Thoracic aorta (tissue), 2 donors: ENCODE data around the gene CD151. TPM values are rescaled to one million over a fixed set of nuclear protein-coding genes. Genes with fewer than 3 reads are reported as not detected.

Experiments used
- ATAC-seq: fragments of 150-250 bp; one replicate; pipeline ENCODE4 v1.8.0; 2017; ENCODE audit warnings: low read depth; ENCODE audit not compliant: insufficient number of reproducible peaks, low FRiP score
- DNase-seq: peaks from one replicate; pipeline ENCODE4 v3.0.0-alpha.2; 2020; ENCODE audit warnings: low spot score
- H3K27ac ChIP-seq, 2 donors: fragments of 200-600 bp; sonication (generic); 1 replicate in 1 of 2; 2 replicates in 1 of 2; pipeline ENCODE4 v1.5.1; 2016; ENCODE audit warnings: mild to moderate bottlenecking in 2 of 2, moderate library complexity in 2 of 2
- H3K27me3 ChIP-seq: fragments of 200-600 bp; sonication (generic); replicated peaks from 2 replicates; pipeline ENCODE4 v1.6.0; 2016; ENCODE audit warnings: mild to moderate bottlenecking; ENCODE audit not compliant: insufficient read depth
- H3K36me3 ChIP-seq: fragments of 200-600 bp; sonication (generic); one replicate; pipeline ENCODE4 v1.5.1; 2016
- H3K4me1 ChIP-seq, 2 donors: fragments of 200-600 bp; sonication (generic); 1 replicate in 1 of 2; 2 replicates in 1 of 2; pipeline versions ENCODE4 v1.5.1 to v1.6.0; 2016; ENCODE audit warnings: low read depth in 2 of 2, mild to moderate bottlenecking in 1 of 2; ENCODE audit not compliant: control insufficient read depth in 1 of 2
- H3K4me3 ChIP-seq: fragments of 200-600 bp; sonication (generic); 2 replicates; pipeline ENCODE4 v1.5.1; 2016; ENCODE audit warnings: mild to moderate bottlenecking
- H3K9me3 ChIP-seq: fragments of 200-600 bp; sonication (generic); 2 replicates; pipeline ENCODE4 v1.5.1; 2016
- CTCF ChIP-seq: fragments of 200-600 bp; sonication (generic); IDR thresholded peaks from one replicate; pipeline ENCODE4 v1.5.1; 2019; ENCODE audit warnings: antibody characterized with exemption
- total RNA-seq, 2 donors: library from RNA; depleted of rRNA; stranded (reverse); fragments of >200 nt; gene quantifications; one replicate each; pipeline versions ENCODE4 v1.1.0 to v1.2.3, GENCODE V29; 2016

Gene CD151
- total RNA-seq, 2 donors from 2014 or later = 532 to 1,455 TPM

GRCh38 chr11:798093-798713, 34.5 kb upstream of the CD151 start, which contains the start of gene SLC25A22:
TSS of gene SLC25A22 (minus strand) at chr11:798281. CDS start at chr11:795006, 3,275 bp downstream.
- H3K27ac ChIP-seq = peak within 1 kb of the TSS; percentile 69 to 79
- TF ChIP-seq CTCF = peak; percentile 82
- peak within 1 kb of the TSS; percentile 86 for H3K4me3 ChIP-seq
- H3K36me3 ChIP-seq = peaks cover 18% of the 10 kb centered on the region
- ATAC-seq (peak; percentile 52), DNase-seq (no peak)
- H3K27me3 ChIP-seq = no peaks in the 10 kb centered on the region
- no peaks in the 10 kb centered on the region for H3K9me3 ChIP-seq
- H3K4me1 ChIP-seq = peaks cover 10 to 34% of the 10 kb centered on the region in 2 donors

GRCh38 chr11:799641-800316, 33.0 kb upstream of the CD151 start:
- ATAC-seq (no peak), DNase-seq (no peak)
- Histone ChIP-seq H3K27me3 (no peaks in the 10 kb centered on the region), H3K4me1 (peaks cover 18 to 47% of the 10 kb centered on the region in 2 donors), H3K27ac (no peak overlapping the region), H3K9me3 (no peaks in the 10 kb centered on the region), H3K36me3 (peaks cover 18% of the 10 kb centered on the region), H3K4me3 (no peak overlapping the region)
- no peak for TF ChIP-seq CTCF

- no peak for TF ChIP-seq CTCF
- Histone ChIP-seq H3K36me3 (peaks cover 18% of the 10 kb centered on the region), H3K9me3 (no peaks in the 10 kb centered on the region), H3K27me3 (no peaks in the 10 kb centered on the region), H3K4me1 (peaks cover 18 to 41% of the 10 kb centered on the region in 2 donors), H3K4me3 (no peak overlapping the region), H3K27ac (no peak overlapping the region)
- DNase-seq (no peak), ATAC-seq (no peak)
These were observed 32.3 kb upstream of the CD151 start for GRCh38 chr11:800473-800872.

GRCh38 chr11:801097-801780, 31.5 kb upstream of the CD151 start:
- no peaks in the 10 kb centered on the region for H3K27me3 ChIP-seq
- H3K27ac ChIP-seq = no peak overlapping the region
- peaks cover 15 to 36% of the 10 kb centered on the region in 2 donors for H3K4me1 ChIP-seq
- H3K4me3 ChIP-seq = no peak overlapping the region
- no peak for ATAC-seq
- H3K36me3 ChIP-seq = peaks cover 18% of the 10 kb centered on the region
- TF ChIP-seq CTCF = no peak
- no peaks in the 10 kb centered on the region for H3K9me3 ChIP-seq
- no peak for DNase-seq

- Histone ChIP-seq H3K36me3 (peaks cover 18% of the 10 kb centered on the region), H3K27me3 (no peaks in the 10 kb centered on the region), H3K9me3 (no peaks in the 10 kb centered on the region), H3K27ac (no peak overlapping the region), H3K4me1 (peaks cover 9 to 28% of the 10 kb centered on the region in 2 donors), H3K4me3 (no peak overlapping the region)
- DNase-seq (no peak), ATAC-seq (no peak)
- TF ChIP-seq CTCF = no peak
These were observed 30.6 kb upstream of the CD151 start for GRCh38 chr11:802018-802617.
